Uterus (tissue), 2 donors: ENCODE results near the gene USP25.

Source experiments
- CTCF ChIP-seq, 4 experiments: fragments of 200-600 bp in 2 of 4; fragments of 450-650 bp in 2 of 4; sonication (generic) in 2 of 4; IDR thresholded peaks; one replicate each; pipeline ENCODE4 v1.5.1; 2016 to 2019; ENCODE audit warnings: antibody characterized with exemption in 4 of 4, mild to moderate bottlenecking in 2 of 4, moderate library complexity in 1 of 4
- POLR2A ChIP-seq, 2 donors: fragments of 450-650 bp; IDR thresholded peaks; one replicate each; pipeline ENCODE4 v1.6.1; 2016; ENCODE audit warnings: antibody characterized with exemption in 2 of 2, mild to moderate bottlenecking in 1 of 2, moderate library complexity in 1 of 2

- TF ChIP-seq CTCF (IDR thresholded peaks at IDR 0.05): no peak
- no peak for TF ChIP-seq POLR2A (IDR thresholded peaks at IDR 0.05)
Measured at GRCh38 chr21:15840406-15840805, 110.6 kb downstream of the USP25 start.
